LHCN-M2 (cell line): ENCODE results near the gene PDHA2. TPM values are rescaled to one million over a fixed set of nuclear protein-coding genes. Genes with fewer than 3 reads are reported as not detected.
A peak's percentile ranks its signal among the peaks of the same experiment; 100 is the strongest.
"Not testable (repeated sequence)": the region's sequence is repeated elsewhere in the genome, so short reads cannot be mapped to it uniquely, and the experiment has no call there.

Source experiments
- DNase-seq: peaks from one replicate; pipeline ENCODE4 v3.0.0-alpha.2; 2012; ENCODE audit warnings: low read depth
- polyA plus RNA-seq: library from polyadenylated mRNA; unstranded; fragments of >200 nt; gene quantifications from one replicate; pipeline ENCODE4 v1.2.1, GENCODE V29; 2012; ENCODE audit warnings: missing spikeins
- total RNA-seq: library from RNA; depleted of rRNA; stranded (reverse); fragments of >200 nt; gene quantifications from 2 replicates; pipeline ENCODE4 v1.2.3, GENCODE V29; 2014; rRNA removed

Gene PDHA2
- total RNA-seq: not detected in 2 replicates
- not detected for polyA plus RNA-seq

- DNase-seq: no peak
These were observed at the start of gene PDHA2 for GRCh38 chr4:95839891-95840290. TSS of gene PDHA2 (plus strand) at chr4:95840093. CDS start at chr4:95840151, 58 bp downstream.

- no peak for DNase-seq
These were observed 41.9 kb upstream of the PDHA2 start for GRCh38 chr4:95798003-95798402.

GRCh38 chr4:95798727-95799126 is 41.2 kb upstream of the PDHA2 start:
- DNase-seq: no peak

GRCh38 chr4:95821867-95822266 is 18.0 kb upstream of the PDHA2 start:
- no peak for DNase-seq

- no peak for DNase-seq
These were observed 14.3 kb upstream of the PDHA2 start for GRCh38 chr4:95825546-95825945.

- DNase-seq: no peak
These were observed 9.2 kb upstream of the PDHA2 start for GRCh38 chr4:95830651-95831050.

- DNase-seq: no peak
These were observed 8.7 kb upstream of the PDHA2 start for GRCh38 chr4:95831166-95831565.

GRCh38 chr4:95833711-95834194 is 6.1 kb upstream of the PDHA2 start:
- no peak for DNase-seq

- DNase-seq: peak; percentile 19
These were observed 4.2 kb upstream of the PDHA2 start for GRCh38 chr4:95835672-95836071.

- no peak for DNase-seq
These were observed 1.7 kb upstream of the PDHA2 start for GRCh38 chr4:95838192-95838591.

GRCh38 chr4:95847908-95848460 is 8.1 kb downstream of the PDHA2 start:
- DNase-seq: no peak

- no peak for DNase-seq
These were observed 10.3 kb downstream of the PDHA2 start for GRCh38 chr4:95850161-95850560.

GRCh38 chr4:95857761-95858160 is 17.9 kb downstream of the PDHA2 start:
- peak; percentile 67 for DNase-seq

GRCh38 chr4:95867919-95868318 is 28.0 kb downstream of the PDHA2 start:
- peak; percentile 43 for DNase-seq

GRCh38 chr4:95869414-95869813 is 29.5 kb downstream of the PDHA2 start:
- not testable (repeated sequence) for DNase-seq

- DNase-seq: no peak
These were observed 30.1 kb downstream of the PDHA2 start for GRCh38 chr4:95869961-95870500.

GRCh38 chr4:95877636-95878035 is 37.7 kb downstream of the PDHA2 start:
- no peak for DNase-seq

- no peak for DNase-seq
These were observed 47.7 kb downstream of the PDHA2 start for GRCh38 chr4:95887551-95887950.

- DNase-seq: peak; percentile 42
These were observed 49.8 kb downstream of the PDHA2 start for GRCh38 chr4:95889662-95890061.
